Osteocyte (in vitro differentiated cells): ENCODE measurements around the gene IL1RAPL1. TPM values are rescaled to one million over a fixed set of nuclear protein-coding genes. Genes with fewer than 3 reads are reported as not detected.

ENCODE experiments used
- DNase-seq: peaks from one replicate; pipeline ENCODE4 v3.0.0; 2021; ENCODE audit warnings: mixed read lengths; ENCODE audit not compliant: unreplicated experiment; ENCODE audit errors: extremely low spot score
- H3K27ac Mint-ChIP-seq: one replicate; pipeline ENCODE4 v1.8.0; 2021; ENCODE audit warnings: mild to moderate bottlenecking, mixed read lengths; ENCODE audit not compliant: unreplicated experiment
- H3K27me3 Mint-ChIP-seq: one replicate; pipeline ENCODE4 v1.8.0; 2021; ENCODE audit warnings: mixed read lengths; ENCODE audit not compliant: unreplicated experiment
- H3K36me3 Mint-ChIP-seq: one replicate; pipeline ENCODE4 v1.8.0; 2021; ENCODE audit warnings: mixed read lengths; ENCODE audit not compliant: unreplicated experiment
- H3K4me1 Mint-ChIP-seq: one replicate; pipeline ENCODE4 v1.8.0; 2021; ENCODE audit warnings: mixed read lengths; ENCODE audit not compliant: unreplicated experiment
- H3K4me3 Mint-ChIP-seq: one replicate; pipeline ENCODE4 v1.8.0; 2021; ENCODE audit warnings: mild to moderate bottlenecking, moderate library complexity, mixed read lengths; ENCODE audit not compliant: unreplicated experiment
- H3K9me3 Mint-ChIP-seq: one replicate; pipeline ENCODE4 v1.8.0; 2021; ENCODE audit warnings: mixed read lengths; ENCODE audit not compliant: unreplicated experiment
- CTCF ChIP-seq: fragments of 200-600 bp; sonication (generic); IDR thresholded peaks from 2 replicates; pipeline ENCODE4 v1.5.0; 2021; ENCODE audit warnings: antibody characterized with exemption, mild to moderate bottlenecking, moderate library complexity
- total RNA-seq: library from RNA; stranded (reverse); gene quantifications from 2 replicates; pipeline ENCODE4 v1.2.1, GENCODE V29; 2021

Gene IL1RAPL1
- total RNA-seq, 1 donor from 2014 or later = not detected

GRCh38 chrX:29792335-29792734, 1205.1 kb downstream of the IL1RAPL1 start:
- no peaks in the 10 kb centered on the region for H3K4me1 Mint-ChIP-seq
- no peaks in the 10 kb centered on the region for H3K36me3 Mint-ChIP-seq
- H3K27ac Mint-ChIP-seq = no peak overlapping the region
- no peak for TF ChIP-seq CTCF
- peaks cover 2% of the 10 kb centered on the region for H3K27me3 Mint-ChIP-seq
- H3K9me3 Mint-ChIP-seq = no peaks in the 10 kb centered on the region
- no peak overlapping the region for H3K4me3 Mint-ChIP-seq
- no peak for DNase-seq

- H3K27me3 Mint-ChIP-seq = no peaks in the 10 kb centered on the region
- TF ChIP-seq CTCF = no peak
- no peak overlapping the region for H3K4me3 Mint-ChIP-seq
- DNase-seq = no peak
- no peaks in the 10 kb centered on the region for H3K9me3 Mint-ChIP-seq
- no peaks in the 10 kb centered on the region for H3K4me1 Mint-ChIP-seq
- no peak overlapping the region for H3K27ac Mint-ChIP-seq
- no peaks in the 10 kb centered on the region for H3K36me3 Mint-ChIP-seq
These were observed 1209.9 kb downstream of the IL1RAPL1 start for GRCh38 chrX:29797156-29797555.

DNA sequence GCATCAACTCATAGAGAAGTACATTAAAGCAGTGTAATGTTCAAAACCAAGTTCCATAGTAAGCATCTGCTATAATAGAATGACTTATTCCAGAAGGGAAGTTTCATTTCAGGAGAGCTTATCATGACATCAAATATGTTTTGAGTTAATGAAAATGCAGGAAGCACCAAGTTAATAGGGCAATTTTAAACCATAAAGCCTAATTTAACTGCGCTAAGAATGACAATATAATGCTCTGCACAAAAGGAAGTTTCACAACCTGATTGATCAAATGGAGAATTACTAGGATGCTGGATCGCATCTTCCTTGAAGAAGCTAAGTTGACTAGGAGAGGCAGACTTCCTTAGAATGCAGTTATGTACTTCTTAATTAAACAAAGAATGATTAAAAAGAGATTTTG, 1211.2 kb downstream of the IL1RAPL1 start:
- Mint-ChIP-seq H3K4me3 (no peak overlapping the region), H3K4me1 (no peaks in the 10 kb centered on the region), H3K9me3 (no peaks in the 10 kb centered on the region), H3K27ac (no peak overlapping the region), H3K36me3 (no peaks in the 10 kb centered on the region), H3K27me3 (no peaks in the 10 kb centered on the region)
- DNase-seq = no peak
- TF ChIP-seq CTCF = no peak

- Mint-ChIP-seq H3K9me3 (no peaks in the 10 kb centered on the region), H3K4me3 (no peak overlapping the region), H3K4me1 (no peaks in the 10 kb centered on the region), H3K27ac (no peak overlapping the region), H3K36me3 (no peaks in the 10 kb centered on the region), H3K27me3 (no peaks in the 10 kb centered on the region)
- no peak for DNase-seq
- TF ChIP-seq CTCF = no peak
These were observed 1225.9 kb downstream of the IL1RAPL1 start for GRCh38 chrX:29813174-29813573.

GRCh38 chrX:29824176-29824906, 1237.1 kb downstream of the IL1RAPL1 start:
- no peaks in the 10 kb centered on the region for H3K36me3 Mint-ChIP-seq

More at GRCh38 chrX:29824176-29824906, 1237.1 kb downstream of the IL1RAPL1 start:
- H3K27ac Mint-ChIP-seq = no peak overlapping the region
- H3K4me3 Mint-ChIP-seq = no peak overlapping the region
- DNase-seq = no peak
- H3K4me1 Mint-ChIP-seq = peaks cover 3% of the 10 kb centered on the region
- no peaks in the 10 kb centered on the region for H3K9me3 Mint-ChIP-seq
- no peak for TF ChIP-seq CTCF
- no peaks in the 10 kb centered on the region for H3K27me3 Mint-ChIP-seq
